A673 (cell line): Measurements from ENCODE around the gene ZW10. TPM values are rescaled to one million over a fixed set of nuclear protein-coding genes. Genes with fewer than 3 reads are reported as not detected.

Experiments used
- BruUV-seq: library from RNA; stranded (reverse); fragments of 400-500 nt; replicated peaks from 2 replicates; lab custom pipeline; 2021; lab: Mats Ljungman, UMichigan
- CTCF ChIA-PET: fragments of 300-600 bp; sonication (Branson Sonifier 250); formaldehyde crosslinking; loops from one replicate; lab custom pipeline; 2022; ENCODE audit warnings: antibody characterized with exemption; lab: Charles Lee
- POLR2A ChIA-PET: fragments of 300-600 bp; sonication (Branson Sonifier 250); formaldehyde crosslinking; loops from one replicate; lab custom pipeline; 2022; ENCODE audit warnings: antibody characterized with exemption; ENCODE audit not compliant: low non-redundant PET; lab: Charles Lee
- DNase-seq: peaks from one replicate; pipeline ENCODE4 v3.0.0-alpha.2; 2015; ENCODE audit warnings: low spot score
- H3K27ac ChIP-seq: fragments of 200-600 bp; sonication (generic); 2 replicates; pipeline ENCODE4 v1.5.1; 2016; ENCODE audit warnings: mixed run types, low read depth, mild to moderate bottlenecking, mixed read lengths, antibody characterized with exemption, low read length; ENCODE audit not compliant: poor library complexity, severe bottlenecking
- H3K27me3 ChIP-seq: fragments of 200-600 bp; sonication (generic); replicated peaks from 2 replicates; pipeline ENCODE4 v1.6.1; 2017; ENCODE audit warnings: mixed run types, low read depth, mild to moderate bottlenecking, mixed read lengths, antibody characterized with exemption, low read length; ENCODE audit not compliant: insufficient read depth, poor library complexity
- H3K36me3 ChIP-seq: fragments of 200-600 bp; sonication (generic); 2 replicates; pipeline ENCODE4 v1.6.1; 2016; ENCODE audit warnings: mixed run types, mild to moderate bottlenecking, mixed read lengths, antibody characterized with exemption, low read length; ENCODE audit not compliant: insufficient read depth, poor library complexity, severe bottlenecking
- H3K4me1 ChIP-seq: fragments of 200-600 bp; sonication (generic); 2 replicates; pipeline ENCODE4 v1.6.1; 2017; ENCODE audit warnings: mixed run types, mild to moderate bottlenecking, mixed read lengths, antibody characterized with exemption, low read length; ENCODE audit not compliant: insufficient read depth, poor library complexity, severe bottlenecking
- H3K4me3 ChIP-seq: fragments of 200-600 bp; sonication (generic); 2 replicates; pipeline ENCODE4 v1.5.1; 2016; ENCODE audit warnings: low read depth, mixed run types, mild to moderate bottlenecking, mixed read lengths, low read length; ENCODE audit not compliant: poor library complexity, severe bottlenecking
- H3K9me3 ChIP-seq: fragments of 200-600 bp; sonication (generic); 2 replicates; pipeline ENCODE4 v1.6.1; 2016; ENCODE audit warnings: mixed run types, low read depth, mild to moderate bottlenecking, mixed read lengths, antibody characterized with exemption, low read length; ENCODE audit not compliant: poor library complexity, severe bottlenecking
- EZH2 ChIP-seq: fragments of 200-600 bp; sonication (generic); IDR thresholded peaks from 2 replicates; pipeline ENCODE4 v1.6.1; 2017; ENCODE audit warnings: borderline replicate concordance, low read depth, mild to moderate bottlenecking, mixed read lengths, antibody characterized with exemption, low read length; ENCODE audit not compliant: poor library complexity, severe bottlenecking
- intact Hi-C: fragments of 100-400 bp; cut with micrococcal nuclease; formaldehyde crosslinking; loops from one replicate; pipeline ENCODE4 v1.10.0; 2022; ENCODE audit not compliant: unreplicated experiment
- total RNA-seq: library from RNA; stranded (reverse); gene quantifications from 2 replicates; pipeline ENCODE4 v1.2.3, GENCODE V29; 2021
- TF ChIP-seq, protein P1 (sequence below): fragments of 300-800, 200-600 bp; sonication (generic); conservative IDR thresholded peaks from 2 replicates; pipeline ENCODE4 v1.5.1; 2017; ENCODE audit warnings: low read depth, mild to moderate bottlenecking, antibody characterized with exemption, low read length, moderate library complexity, mixed read lengths

ZW10 gene
- total RNA-seq, 1 experiment from 2014 or later = 31.4 TPM

GRCh38 chr11:113817626-113818025, 44.1 kb upstream of the ZW10 start:
- CTCF ChIA-PET = no interaction called here
- no TSS peak for BruUV-seq
- H3K27me3 ChIP-seq = no peaks in the 10 kb centered on the region
- no peaks in the 10 kb centered on the region for H3K4me1 ChIP-seq
- no peak overlapping the region for H3K27ac ChIP-seq
- no peak for DNase-seq
- TF ChIP-seq, protein P1, sequence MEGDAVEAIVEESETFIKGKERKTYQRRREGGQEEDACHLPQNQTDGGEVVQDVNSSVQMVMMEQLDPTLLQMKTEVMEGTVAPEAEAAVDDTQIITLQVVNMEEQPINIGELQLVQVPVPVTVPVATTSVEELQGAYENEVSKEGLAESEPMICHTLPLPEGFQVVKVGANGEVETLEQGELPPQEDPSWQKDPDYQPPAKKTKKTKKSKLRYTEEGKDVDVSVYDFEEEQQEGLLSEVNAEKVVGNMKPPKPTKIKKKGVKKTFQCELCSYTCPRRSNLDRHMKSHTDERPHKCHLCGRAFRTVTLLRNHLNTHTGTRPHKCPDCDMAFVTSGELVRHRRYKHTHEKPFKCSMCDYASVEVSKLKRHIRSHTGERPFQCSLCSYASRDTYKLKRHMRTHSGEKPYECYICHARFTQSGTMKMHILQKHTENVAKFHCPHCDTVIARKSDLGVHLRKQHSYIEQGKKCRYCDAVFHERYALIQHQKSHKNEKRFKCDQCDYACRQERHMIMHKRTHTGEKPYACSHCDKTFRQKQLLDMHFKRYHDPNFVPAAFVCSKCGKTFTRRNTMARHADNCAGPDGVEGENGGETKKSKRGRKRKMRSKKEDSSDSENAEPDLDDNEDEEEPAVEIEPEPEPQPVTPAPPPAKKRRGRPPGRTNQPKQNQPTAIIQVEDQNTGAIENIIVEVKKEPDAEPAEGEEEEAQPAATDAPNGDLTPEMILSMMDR = no peak
- TF ChIP-seq EZH2 = no peak
- intact Hi-C loops = no loop called here
- H3K9me3 ChIP-seq = no peaks in the 10 kb centered on the region
- POLR2A ChIA-PET = no interaction called here
- no peaks in the 10 kb centered on the region for H3K36me3 ChIP-seq
- H3K4me3 ChIP-seq = no peak overlapping the region

GRCh38 chr11:113817162-113817561, 43.7 kb upstream of the ZW10 start:
- intact Hi-C loops = no loop called here
- no peaks in the 10 kb centered on the region for H3K27me3 ChIP-seq
- TF ChIP-seq, protein P1 = no peak
- TF ChIP-seq EZH2 = no peak
- BruUV-seq = no TSS peak
- no peaks in the 10 kb centered on the region for H3K36me3 ChIP-seq
- ChIA-PET CTCF (no interaction called here), POLR2A (no interaction called here)
- no peak overlapping the region for H3K27ac ChIP-seq
- no peak overlapping the region for H3K4me3 ChIP-seq
- DNase-seq = no peak
- no peaks in the 10 kb centered on the region for H3K9me3 ChIP-seq
- H3K4me1 ChIP-seq = no peaks in the 10 kb centered on the region

DNA sequence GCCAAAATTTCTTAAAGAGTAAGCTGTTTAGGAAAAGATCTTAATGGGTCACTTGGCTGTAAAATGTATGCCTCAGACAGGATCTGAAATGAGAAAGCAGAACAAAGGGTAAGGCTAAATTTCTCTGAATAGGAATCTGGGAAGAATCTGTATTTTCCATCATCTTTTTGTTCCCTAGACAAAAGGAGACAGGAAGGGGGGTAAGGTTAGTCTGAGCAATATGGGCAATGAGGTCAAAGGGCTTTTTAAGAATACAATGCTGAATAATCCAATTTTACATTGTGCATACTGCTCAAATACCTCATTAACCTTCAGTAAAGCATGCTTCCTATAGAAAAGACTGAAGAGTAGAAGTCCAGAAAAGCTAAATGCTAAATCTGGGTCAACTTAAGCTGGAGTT, 40.7 kb upstream of the ZW10 start:
- no peaks in the 10 kb centered on the region for H3K36me3 ChIP-seq
- H3K9me3 ChIP-seq = no peaks in the 10 kb centered on the region
- POLR2A ChIA-PET = no interaction called here
- CTCF ChIA-PET = no interaction called here
- intact Hi-C loops = no loop called here
- H3K27me3 ChIP-seq = no peaks in the 10 kb centered on the region
- no peak for TF ChIP-seq EZH2
- TF ChIP-seq, protein P1 = no peak
- H3K27ac ChIP-seq = no peak overlapping the region
- no peak for DNase-seq
- H3K4me3 ChIP-seq = no peak overlapping the region
- no TSS peak for BruUV-seq
- no peaks in the 10 kb centered on the region for H3K4me1 ChIP-seq
